Measurements from ENCODE around the gene MT2A.

The MT2A gene

GRCh38 chr16:56653218-56653617 lies 44.8 kb downstream of the MT2A start:
- H3K36me3 Mint-ChIP-seq = no peaks in the 10 kb centered on the region
- H3K27ac Mint-ChIP-seq = no peak overlapping the region
- peaks cover 14% of the 10 kb centered on the region for H3K27me3 Mint-ChIP-seq
- ATAC-seq = no peak
- no peaks in the 10 kb centered on the region for H3K9me3 Mint-ChIP-seq
- no peak overlapping the region for H3K4me3 Mint-ChIP-seq
- H3K4me1 Mint-ChIP-seq = peaks cover 24% of the 10 kb centered on the region

GRCh38 chr16:56657555-56658326 lies 49.4 kb downstream of the MT2A start, which contains the start of gene MT1F:
Gene MT1F (plus strand): TSS chr16:56657959. CDS start chr16:56658059, 100 bp downstream.
- H3K27me3 Mint-ChIP-seq = peaks cover 14% of the 10 kb centered on the region
- peaks cover 34% of the 10 kb centered on the region for H3K4me1 Mint-ChIP-seq
- no peaks in the 10 kb centered on the region for H3K36me3 Mint-ChIP-seq
- H3K4me3 Mint-ChIP-seq = peak within 1 kb of the TSS; percentile 89
- ATAC-seq = peak; percentile 85
- peak within 1 kb of the TSS; percentile 71 for H3K27ac Mint-ChIP-seq
- H3K9me3 Mint-ChIP-seq = no peaks in the 10 kb centered on the region

- peaks cover 35% of the 10 kb centered on the region for H3K4me1 Mint-ChIP-seq
These were observed 50.0 kb downstream of the MT2A start for GRCh38 chr16:56658327-56658875.

More at GRCh38 chr16:56658327-56658875, 50.0 kb downstream of the MT2A start:
- H3K36me3 Mint-ChIP-seq = no peaks in the 10 kb centered on the region
- H3K9me3 Mint-ChIP-seq = no peaks in the 10 kb centered on the region
- peak overlapping the region; percentile 71 for H3K27ac Mint-ChIP-seq
- no peak for ATAC-seq
- peak overlapping the region; percentile 89 for H3K4me3 Mint-ChIP-seq
- peaks cover 21% of the 10 kb centered on the region for H3K27me3 Mint-ChIP-seq

Data from stimulated activated memory B cell treated with anti-CD40 and anti-IgM and Interleukin-4, amounts not matched to agents 10 μg/mL and 1 μg/mL and 100 μg/mL, for 72 hours (primary cell).